SK-N-SH (cell line): ENCODE data around the gene KCNE1. TPM values are rescaled to one million over a fixed set of nuclear protein-coding genes. Genes with fewer than 3 reads are reported as not detected.

Experiments
- CTCF ChIA-PET: fragments of 300-600, 350-600 bp; formaldehyde crosslinking; extraction: SDS; loops from one replicate; lab custom pipeline; 2021; lab: Yijun Ruan, JAX
- POLR2A ChIA-PET: fragments of 350-600 bp; sonication (Branson Sonifier 250); formaldehyde crosslinking; extraction: SDS; loops from one replicate; lab custom pipeline; 2020; ENCODE audit warnings: antibody characterized with exemption, inconsistent platforms; lab: Yijun Ruan, JAX
- DNase-seq: peaks from one replicate; pipeline ENCODE4 v3.0.0; 2012
- H2AFZ ChIP-seq: fragments of 200-600 bp; sonication (generic); 2 replicates; pipeline ENCODE4 v1.8.1; 2016; ENCODE audit warnings: antibody characterized with exemption, mild to moderate bottlenecking, low read depth
- H3F3A ChIP-seq: fragments of 200-600 bp; sonication (generic); replicated peaks from 2 replicates; pipeline ENCODE3; 2016; ENCODE audit warnings: antibody characterized with exemption, mild to moderate bottlenecking; ENCODE audit not compliant: insufficient read depth
- H3K27ac ChIP-seq, 2 experiments: fragments of 200-500 bp in 1 of 2; fragments of 200-600 bp in 1 of 2; sonication (Bioruptor generic) in 1 of 2; sonication (generic), shearing (Covaris generic) in 1 of 2; 2 replicates each; pipeline versions ENCODE4 v1.5.1 to v1.6.1; 2014 to 2016; ENCODE audit warnings: low read depth in 2 of 2, inconsistent platforms in 1 of 2, low read length in 1 of 2, mild to moderate bottlenecking in 1 of 2, mixed read lengths in 1 of 2
- H3K27me3 ChIP-seq: fragments of 200-600 bp; sonication (generic), shearing (Covaris generic); 2 replicates; pipeline ENCODE4 v1.6.1; 2016; ENCODE audit warnings: mixed run types; ENCODE audit not compliant: insufficient read depth
- H3K36me3 ChIP-seq, 2 experiments: fragments of 200-500 bp in 1 of 2; fragments of 200-600 bp in 1 of 2; sonication (Bioruptor generic) in 1 of 2; sonication (generic) in 1 of 2; replicated peaks in 1 of 2; 2 replicates each; pipeline versions ENCODE3 to v1.5.1; 2014 to 2016; ENCODE audit warnings: low read length in 1 of 2, mild to moderate bottlenecking in 1 of 2; ENCODE audit not compliant: insufficient read depth in 2 of 2, control insufficient read depth in 1 of 2
- H3K4me1 ChIP-seq, 2 experiments: fragments of 200-500 bp in 1 of 2; fragments of 200-600 bp in 1 of 2; sonication (Bioruptor generic) in 1 of 2; sonication (generic), shearing (Covaris generic) in 1 of 2; 2 replicates each; pipeline versions ENCODE4 v1.5.1 to v1.6.1; 2014 to 2016; ENCODE audit warnings: low read depth in 1 of 2, low read length in 1 of 2, mixed run types in 1 of 2; ENCODE audit not compliant: insufficient read depth in 2 of 2, control insufficient read depth in 1 of 2
- H3K4me2 ChIP-seq: fragments of 200-600 bp; sonication (generic), shearing (Covaris generic); 2 replicates; pipeline ENCODE4 v1.6.1; 2017; ENCODE audit warnings: mixed run types
- H3K4me3 ChIP-seq, 2 experiments: fragments of 200-500 bp in 1 of 2; fragments of 200-600 bp in 1 of 2; sonication (Bioruptor generic) in 1 of 2; sonication (generic), shearing (Covaris generic) in 1 of 2; 2 replicates each; pipeline versions ENCODE4 v1.5.1 to v1.8.1; 2014 to 2016; ENCODE audit warnings: low read depth in 2 of 2, inconsistent platforms in 1 of 2, low read length in 1 of 2, mild to moderate bottlenecking in 1 of 2, mixed read lengths in 1 of 2, moderate library complexity in 1 of 2
- H3K79me2 ChIP-seq: fragments of 200-600 bp; sonication (generic); 2 replicates; pipeline ENCODE4 v1.8.1; 2017; ENCODE audit warnings: mild to moderate bottlenecking; ENCODE audit not compliant: insufficient read depth
- H3K9ac ChIP-seq: fragments of 200-600 bp; sonication (generic); 2 replicates; pipeline ENCODE4 v1.6.1; 2017; ENCODE audit warnings: mixed run types
- H3K9me2 ChIP-seq: fragments of 200-600 bp; sonication (generic); 2 replicates; pipeline ENCODE4 v1.6.1; 2017; ENCODE audit warnings: mixed run types
- H3K9me3 ChIP-seq: fragments of 200-600 bp; sonication (generic); 2 replicates; pipeline ENCODE4 v1.6.1; 2017; ENCODE audit warnings: mixed run types, mild to moderate bottlenecking, moderate library complexity
- H4K20me1 ChIP-seq: fragments of 200-600 bp; sonication (generic); 2 replicates; pipeline ENCODE4 v1.6.1; 2017; ENCODE audit warnings: mild to moderate bottlenecking, mixed run types; ENCODE audit not compliant: insufficient read depth
- ELF1 ChIP-seq: IDR thresholded peaks from 2 replicates; pipeline ENCODE4 v1.4.0; 2012
- EP300 ChIP-seq, 2 experiments: IDR thresholded peaks; 2 replicates each; pipeline versions ENCODE4 v1.4.0 to v1.6.1; 2012; ENCODE audit warnings: borderline replicate concordance in 1 of 2, low read depth in 1 of 2, low read length in 1 of 2
- FOSL2 ChIP-seq: IDR thresholded peaks from 2 replicates; pipeline ENCODE4 v1.4.0; 2012; ENCODE audit warnings: low read depth, mild to moderate bottlenecking, moderate library complexity, borderline replicate concordance
- IRF3 ChIP-seq: fragments of 150-350 bp; IDR thresholded peaks from 2 replicates; pipeline ENCODE4 v1.6.1; 2016; ENCODE audit warnings: mild to moderate bottlenecking, low read depth, low read length
- JUND ChIP-seq: IDR thresholded peaks from 2 replicates; pipeline ENCODE4 v1.4.0; 2012
- MAX ChIP-seq: IDR thresholded peaks from 2 replicates; pipeline ENCODE4 v1.4.0; 2012; ENCODE audit warnings: low read depth
- MEF2A ChIP-seq: IDR thresholded peaks from 2 replicates; pipeline ENCODE4 v1.4.0; 2012; ENCODE audit warnings: low read depth, borderline replicate concordance
- MXI1 ChIP-seq: IDR thresholded peaks from 2 replicates; pipeline ENCODE4 v1.6.1; 2012; ENCODE audit warnings: mild to moderate bottlenecking, low read depth, low read length, improper control_type of control experiment
- NRF1 ChIP-seq: IDR thresholded peaks from 2 replicates; pipeline ENCODE4 v1.6.1; 2012; ENCODE audit warnings: low read depth, mild to moderate bottlenecking, low read length
- RAD21 ChIP-seq: IDR thresholded peaks from 2 replicates; pipeline ENCODE4 v1.6.1; 2012; ENCODE audit warnings: mild to moderate bottlenecking, low read length
- REST ChIP-seq: IDR thresholded peaks from 2 replicates; pipeline ENCODE4 v1.6.1; 2012; ENCODE audit warnings: mild to moderate bottlenecking, low read depth, low read length, moderate library complexity
- RFX5 ChIP-seq: IDR thresholded peaks from 2 replicates; pipeline ENCODE4 v1.6.1; 2012; ENCODE audit warnings: mild to moderate bottlenecking, improper control_type of control experiment, low read length
- SMC3 ChIP-seq: IDR thresholded peaks from 2 replicates; pipeline ENCODE4 v1.6.1; 2012; ENCODE audit warnings: low read depth, low read length, improper control_type of control experiment
- TCF12 ChIP-seq: IDR thresholded peaks from 2 replicates; pipeline ENCODE4 v1.4.0; 2012
- TEAD4 ChIP-seq: IDR thresholded peaks from 2 replicates; pipeline ENCODE4 v1.4.0; 2012; ENCODE audit warnings: mild to moderate bottlenecking, borderline replicate concordance; ENCODE audit not compliant: insufficient read depth
- USF2 ChIP-seq: fragments of 150-350 bp; IDR thresholded peaks from 2 replicates; pipeline ENCODE4 v1.6.1; 2017; ENCODE audit warnings: antibody characterized with exemption, low read length, low read depth, borderline replicate concordance
- YY1 ChIP-seq: IDR thresholded peaks from 2 replicates; pipeline ENCODE4 v1.4.0; 2012; ENCODE audit warnings: low read depth, mild to moderate bottlenecking
- ZBTB33 ChIP-seq: IDR thresholded peaks from 2 replicates; pipeline ENCODE4 v1.4.0; 2012; ENCODE audit warnings: low read depth, borderline replicate concordance
- WGBS: methylation state at CpG from one replicate; pipeline ENCODE4 v1.1.6; 2017; ENCODE audit warnings: low lambda C conversion rate; 5-methylcytosine and 5-hydroxymethylcytosine counted together
- polyA plus RNA-seq, 3 experiments: library from polyadenylated mRNA; depleted of rRNA; stranded (reverse); fragments of >200 nt; gene quantifications; 2 replicates each; pipeline ENCODE4 v1.2.3, GENCODE V29; 2012

KCNE1 gene
- polyA plus RNA-seq, 1 of the 3 experiments (the other 2 are of a cell fraction) = 0.16 TPM

GRCh38 chr21:34528131-34528561 is 16.1 kb upstream of the KCNE1 start:
- Histone ChIP-seq H3K9me3 (no peaks in the 10 kb centered on the region), H3K9ac (no peak overlapping the region), H3K4me3 (no peak overlapping the region), H3K36me3 (peaks cover 0 to 10% of the 10 kb centered on the region in 2 experiments), H3K27me3 (no peaks in the 10 kb centered on the region), H4K20me1 (no peaks in the 10 kb centered on the region), H3F3A (peaks cover 29% of the 10 kb centered on the region), H3K4me1 (peaks cover 0 to 5% of the 10 kb centered on the region in 2 experiments; a peak in 3 of 4 replicates), H3K9me2 (no peaks in the 10 kb centered on the region), H3K4me2 (no peak overlapping the region), H2AFZ (no peak overlapping the region), H3K27ac (peak overlapping the region in 1 of 2 experiments; percentile 94; a peak in 2 of 4 replicates), H3K79me2 (peaks cover 34% of the 10 kb centered on the region)
- TF ChIP-seq SMC3 (no peak), TEAD4 (no peak), MAX (no peak), MEF2A (no peak), YY1 (no peak), IRF3 (no peak), MXI1 (no peak), EP300 (IDR thresholded peaks at IDR 0.05; ENCODE audit: borderline replicate concordance in 1 of 2, low read depth in 1 of 2, low read length in 1 of 2) (no peak), ZBTB33 (no peak), USF2 (no peak), NRF1 (no peak)
- DNase-seq = no peak
- CTCF ChIA-PET = no interaction called here
- POLR2A ChIA-PET = no interaction called here
- WGBS = 72% methylated on average over 3 of the region's 3 CpGs

GRCh38 chr21:34526618-34527290 is 14.7 kb upstream of the KCNE1 start:
- H3K9me3 ChIP-seq = no peaks in the 10 kb centered on the region
- no peaks in the 10 kb centered on the region for H3K9me2 ChIP-seq
- H2AFZ ChIP-seq = peak overlapping the region; percentile 4; the same call in 1 of the 2 replicates
- H3K27me3 ChIP-seq = no peaks in the 10 kb centered on the region
- peak overlapping the region; percentile 49 to 64; a peak in 3 of 4 replicates for H3K4me3 ChIP-seq
- peak overlapping the region; percentile 78 for H3K4me2 ChIP-seq
- ChIA-PET CTCF (interaction anchor here (0.9 to 4.1 kb wide), 3 partner anchors 16 to 56 kb away, joined by 3 to 16 read pairs (median 4); no protein-coding TSS in a partner anchor), POLR2A (no interaction called here)
- 15% methylated on average over 10 of the region's 10 CpGs for WGBS
- peak overlapping the region; percentile 85 to 94 for H3K27ac ChIP-seq
- peak overlapping the region; percentile 95 for H3K9ac ChIP-seq
- H3K36me3 ChIP-seq = peaks cover 8 to 16% of the 10 kb centered on the region in 2 experiments
- H4K20me1 ChIP-seq = no peaks in the 10 kb centered on the region
- DNase-seq = no peak
- peaks cover 39% of the 10 kb centered on the region for H3K79me2 ChIP-seq
- peaks cover 29% of the 10 kb centered on the region for H3F3A ChIP-seq
- H3K4me1 ChIP-seq = peaks cover 3 to 5% of the 10 kb centered on the region in 2 experiments; a peak in 3 of 4 replicates
- TF ChIP-seq TCF12 (peak; percentile 80), YY1 (peak; percentile 44; the same call in 1 of the 2 replicates), RFX5 (no peak), REST (peak; percentile 74; the same call in 1 of the 2 replicates), JUND (peak; percentile 87), USF2 (no peak), FOSL2 (peak; percentile 84), ELF1 (no peak), RAD21 (no peak)
